ENCODE data around the gene SLC7A6OS.

DNA sequence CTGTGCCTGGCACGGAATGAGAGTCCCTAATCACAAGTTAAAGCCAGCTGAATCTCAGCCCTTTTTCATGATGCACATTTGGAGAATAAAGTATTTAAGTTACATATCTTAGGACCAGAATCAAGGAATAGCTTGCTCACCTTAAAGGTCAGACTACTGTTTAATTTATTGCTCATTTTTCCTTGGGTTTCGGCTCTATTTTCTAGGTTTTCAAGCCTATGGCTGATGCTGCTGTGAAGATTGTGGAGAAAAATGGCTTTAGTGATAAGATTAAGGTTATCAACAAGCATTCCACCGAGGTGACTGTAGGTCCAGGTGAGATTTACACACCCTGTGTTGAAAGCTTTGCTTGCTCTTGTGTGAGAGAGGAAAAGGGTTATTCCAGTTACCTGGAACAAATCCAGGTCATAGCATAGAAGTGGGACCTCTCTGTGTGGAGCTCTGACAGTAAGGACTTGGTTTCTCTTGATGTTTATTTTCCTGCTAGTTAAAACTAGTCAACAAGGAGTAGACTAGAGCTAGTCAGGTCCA, 18.2 kb upstream of the SLC7A6OS start:
- TF ChIP-seq EZH2 (IDR thresholded peaks at IDR 0.05; ENCODE audit: insufficient read depth, poor library complexity, severe bottlenecking): no peak
- no peak for TF ChIP-seq EZH2phosphoT487 (IDR thresholded peaks at IDR 0.05; ENCODE audit: insufficient read depth, low read depth)
